Vagina (tissue), 2 donors: ENCODE measurements around the gene WDR70.

ENCODE experiments used
- POLR2A ChIP-seq, 2 donors: fragments of 450-650 bp; IDR thresholded peaks; one replicate each; pipeline ENCODE4 v1.6.1; 2017; ENCODE audit warnings: antibody characterized with exemption in 2 of 2, mild to moderate bottlenecking in 2 of 2, moderate library complexity in 2 of 2
- POLR2AphosphoS5 ChIP-seq, 2 donors: sonication (generic); formaldehyde crosslinking; IDR thresholded peaks; one replicate each; pipeline ENCODE4 v1.9.0; 2017; ENCODE audit warnings: antibody characterized with exemption in 2 of 2, mild to moderate bottlenecking in 2 of 2, low read depth in 1 of 2; ENCODE audit not compliant: insufficient read depth in 1 of 2
- TF ChIP-seq, protein P1 (sequence below), 3 experiments: fragments of 450-650 bp in 2 of 3; fragments of 200-600 bp in 1 of 3; sonication (generic) in 1 of 3; IDR thresholded peaks; one replicate each; pipeline ENCODE4 v1.5.1; 2017 to 2019; ENCODE audit warnings: antibody characterized with exemption in 3 of 3, mild to moderate bottlenecking in 2 of 3, moderate library complexity in 2 of 3

DNA sequence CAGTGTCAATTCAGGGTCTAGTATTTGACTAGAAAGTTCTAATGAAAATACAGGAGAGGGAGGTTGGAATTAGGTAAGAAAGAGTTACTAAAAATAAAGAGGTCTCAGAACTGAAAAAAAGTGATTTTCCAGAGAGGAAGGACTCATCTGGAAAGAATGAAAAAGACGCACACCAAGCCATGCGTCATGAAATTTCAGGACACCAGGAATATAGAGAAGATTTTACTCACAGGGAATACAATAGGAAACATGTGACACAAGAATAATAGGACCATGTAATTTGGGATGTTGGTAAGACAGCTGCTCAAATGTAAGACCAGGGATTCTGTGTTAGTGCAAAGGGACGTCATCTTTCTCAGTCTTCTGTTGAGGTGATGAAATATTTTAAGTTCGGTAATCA lies 236.1 kb downstream of the WDR70 start:
- TF ChIP-seq, protein P1, sequence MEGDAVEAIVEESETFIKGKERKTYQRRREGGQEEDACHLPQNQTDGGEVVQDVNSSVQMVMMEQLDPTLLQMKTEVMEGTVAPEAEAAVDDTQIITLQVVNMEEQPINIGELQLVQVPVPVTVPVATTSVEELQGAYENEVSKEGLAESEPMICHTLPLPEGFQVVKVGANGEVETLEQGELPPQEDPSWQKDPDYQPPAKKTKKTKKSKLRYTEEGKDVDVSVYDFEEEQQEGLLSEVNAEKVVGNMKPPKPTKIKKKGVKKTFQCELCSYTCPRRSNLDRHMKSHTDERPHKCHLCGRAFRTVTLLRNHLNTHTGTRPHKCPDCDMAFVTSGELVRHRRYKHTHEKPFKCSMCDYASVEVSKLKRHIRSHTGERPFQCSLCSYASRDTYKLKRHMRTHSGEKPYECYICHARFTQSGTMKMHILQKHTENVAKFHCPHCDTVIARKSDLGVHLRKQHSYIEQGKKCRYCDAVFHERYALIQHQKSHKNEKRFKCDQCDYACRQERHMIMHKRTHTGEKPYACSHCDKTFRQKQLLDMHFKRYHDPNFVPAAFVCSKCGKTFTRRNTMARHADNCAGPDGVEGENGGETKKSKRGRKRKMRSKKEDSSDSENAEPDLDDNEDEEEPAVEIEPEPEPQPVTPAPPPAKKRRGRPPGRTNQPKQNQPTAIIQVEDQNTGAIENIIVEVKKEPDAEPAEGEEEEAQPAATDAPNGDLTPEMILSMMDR (IDR thresholded peaks at IDR 0.05) = no peak
- TF ChIP-seq POLR2A (IDR thresholded peaks at IDR 0.05) (no peak), POLR2AphosphoS5 (IDR thresholded peaks at IDR 0.05; ENCODE audit: insufficient read depth in 1 of 2, low read depth in 1 of 2) (no peak)
